AG10803 (cell line): ENCODE results near the gene SH3BGRL2.

Experiments used
- DNase-seq: peaks from one replicate; pipeline ENCODE4 v3.0.0; 2010; ENCODE audit warnings: low read depth
- H3K4me3 ChIP-seq: 2 replicates; pipeline ENCODE4 v1.5.1; 2011; ENCODE audit warnings: mild to moderate bottlenecking, low read length, control low read depth
- CTCF ChIP-seq: conservative IDR thresholded peaks from 2 replicates; pipeline ENCODE4 v1.5.1; 2011; ENCODE audit warnings: mild to moderate bottlenecking, low read length, control low read depth, inconsistent platforms

Gene SH3BGRL2

GRCh38 chr6:79608334-79609224, 22.6 kb upstream of the SH3BGRL2 start:
- no peak for TF ChIP-seq CTCF
- H3K4me3 ChIP-seq: no peak overlapping the region
- DNase-seq: peak; percentile 5

GRCh38 chr6:79609225-79609595, 21.9 kb upstream of the SH3BGRL2 start:
- H3K4me3 ChIP-seq: no peak overlapping the region
- no peak for DNase-seq
- no peak for TF ChIP-seq CTCF

GRCh38 chr6:79610306-79611009, 20.7 kb upstream of the SH3BGRL2 start:
- TF ChIP-seq CTCF: no peak
- no peak for DNase-seq
- no peak overlapping the region for H3K4me3 ChIP-seq

GRCh38 chr6:79612457-79612856, 18.7 kb upstream of the SH3BGRL2 start:
- TF ChIP-seq CTCF: no peak
- DNase-seq: no peak
- no peak overlapping the region for H3K4me3 ChIP-seq

- no peak for DNase-seq
- no peak overlapping the region for H3K4me3 ChIP-seq
- no peak for TF ChIP-seq CTCF
Observed at GRCh38 chr6:79612918-79613317, 18.2 kb upstream of the SH3BGRL2 start.

GRCh38 chr6:79613912-79614311, 17.2 kb upstream of the SH3BGRL2 start:
- DNase-seq: no peak
- no peak for TF ChIP-seq CTCF
- no peak overlapping the region for H3K4me3 ChIP-seq
